NCI-H2029 (cell line): Measurements from ENCODE around the gene DENND1A.
"Not testable (repeated sequence)": the region's sequence is repeated elsewhere in the genome, so short reads cannot be mapped to it uniquely, and the experiment has no call there.

Source experiments
- DNase-seq: peaks from one replicate; lab custom pipeline; 2025; lab: John Stamatoyannopoulos, UW

The DENND1A gene

GRCh38 chr9:123922431-123922830, 7.5 kb downstream of the DENND1A start:
- no peak for DNase-seq

- no peak for DNase-seq
These were observed 15.3 kb downstream of the DENND1A start for GRCh38 chr9:123914517-123915196.

GRCh38 chr9:123912167-123912897, 17.6 kb downstream of the DENND1A start:
- DNase-seq = no peak

GRCh38 chr9:123911024-123911423, 18.9 kb downstream of the DENND1A start:
- DNase-seq = no peak

- not testable (repeated sequence) for DNase-seq
These were observed 20.7 kb downstream of the DENND1A start for GRCh38 chr9:123909192-123909591.

- not testable (repeated sequence) for DNase-seq
These were observed 26.4 kb downstream of the DENND1A start for GRCh38 chr9:123903550-123903949.

GRCh38 chr9:123894822-123895221, 35.1 kb downstream of the DENND1A start:
- no peak for DNase-seq

GRCh38 chr9:123893831-123894460, 36.0 kb downstream of the DENND1A start:
- no peak for DNase-seq

GRCh38 chr9:123893115-123893514, 36.8 kb downstream of the DENND1A start:
- no peak for DNase-seq

- no peak for DNase-seq
These were observed 42.1 kb downstream of the DENND1A start for GRCh38 chr9:123887837-123888236.

GRCh38 chr9:123885834-123886233, 44.1 kb downstream of the DENND1A start:
- DNase-seq = not testable (repeated sequence)

- DNase-seq = no peak
These were observed 46.3 kb downstream of the DENND1A start for GRCh38 chr9:123883634-123884033.

- no peak for DNase-seq
These were observed 48.3 kb downstream of the DENND1A start for GRCh38 chr9:123881604-123882003.

GRCh38 chr9:123880420-123880819, 49.5 kb downstream of the DENND1A start:
- no peak for DNase-seq

GRCh38 chr9:123876750-123877149, 53.2 kb downstream of the DENND1A start:
- no peak for DNase-seq

- no peak for DNase-seq
These were observed 57.2 kb downstream of the DENND1A start for GRCh38 chr9:123872710-123873109.

- no peak for DNase-seq
These were observed 58.1 kb downstream of the DENND1A start for GRCh38 chr9:123871781-123872180.

- no peak for DNase-seq
These were observed 61.9 kb downstream of the DENND1A start for GRCh38 chr9:123868002-123868401.

- DNase-seq = no peak
These were observed 62.9 kb downstream of the DENND1A start for GRCh38 chr9:123867034-123867433.

- DNase-seq = no peak
These were observed 63.4 kb downstream of the DENND1A start for GRCh38 chr9:123866497-123866896.

GRCh38 chr9:123865226-123866000, 64.5 kb downstream of the DENND1A start:
- no peak for DNase-seq

- DNase-seq = no peak
These were observed 65.7 kb downstream of the DENND1A start for GRCh38 chr9:123864251-123864650.
